Activated T-cell treated with anti-CD3 and anti-CD28 coated beads, Interleukin-2, amount 50 U/mL, for 72 hours (primary cell): ENCODE data around the gene VPS37D. TPM values are rescaled to one million over a fixed set of nuclear protein-coding genes. Genes with fewer than 3 reads are reported as not detected.
"Not testable (repeated sequence)": the region's sequence is repeated elsewhere in the genome, so short reads cannot be mapped to it uniquely, and the experiment has no call there.

Source experiments
- ATAC-seq, 2 donors: fragments of 150-1000 bp; cut with Tn5 transposase; replicated peaks in 1 of 2; 2 replicates each; pipeline ENCODE4 v1.10.0; 2021; ENCODE audit warnings: moderate library complexity in 2 of 2, mild to moderate bottlenecking in 1 of 2
- DNase-seq, 2 donors: peaks; one replicate each; pipeline ENCODE4 v3.0.0; 2021 to 2022; ENCODE audit warnings: mixed read lengths in 1 of 2
- H3K27ac Mint-ChIP-seq: one replicate; pipeline ENCODE4 v1.8.0; 2022; ENCODE audit warnings: mild to moderate bottlenecking, moderate library complexity, mixed read lengths
- H3K27me3 Mint-ChIP-seq: one replicate; pipeline ENCODE4 v1.8.0; 2022; ENCODE audit warnings: low read depth, mixed read lengths
- H3K36me3 Mint-ChIP-seq, 2 donors: one replicate each; pipeline ENCODE4 v1.8.0; 2022; ENCODE audit warnings: mixed read lengths in 2 of 2, mild to moderate bottlenecking in 1 of 2; ENCODE audit not compliant: insufficient read depth in 2 of 2
- H3K4me1 Mint-ChIP-seq: one replicate; pipeline ENCODE4 v1.8.0; 2022; ENCODE audit warnings: low read depth, mixed read lengths
- H3K4me3 Mint-ChIP-seq, 2 donors: one replicate each; pipeline ENCODE4 v1.8.0; 2022; ENCODE audit warnings: mild to moderate bottlenecking in 2 of 2, mixed read lengths in 2 of 2, moderate library complexity in 2 of 2
- H3K9me3 Mint-ChIP-seq, 2 donors: one replicate each; pipeline ENCODE4 v1.8.0; 2022; ENCODE audit warnings: mixed read lengths in 2 of 2
- total RNA-seq, 2 donors: library from RNA; stranded (reverse); gene quantifications; one replicate each; pipeline ENCODE4 v1.2.3, GENCODE V29; 2022

VPS37D gene
- total RNA-seq, 2 donors from 2014 or later, result 0.70 to 0.95 TPM

- H3K4me1 Mint-ChIP-seq, DNase-seq, H3K27ac Mint-ChIP-seq, H3K4me3 Mint-ChIP-seq, H3K27me3 Mint-ChIP-seq, ATAC-seq, H3K9me3 Mint-ChIP-seq: not testable (repeated sequence)
- peaks cover 5 to 11% of the 10 kb centered on the region in 2 donors for H3K36me3 Mint-ChIP-seq
Observed at GRCh38 chr7:73676062-73676461, 8.4 kb downstream of the VPS37D start.

- no peaks in the 10 kb centered on the region for H3K9me3 Mint-ChIP-seq
Observed at GRCh38 chr7:73678862-73679261, 11.2 kb downstream of the VPS37D start.

GRCh38 chr7:73679709-73680108 lies 12.1 kb downstream of the VPS37D start:
- H3K27ac Mint-ChIP-seq, result no peak overlapping the region
- H3K9me3 Mint-ChIP-seq, result no peaks in the 10 kb centered on the region
- H3K4me3 Mint-ChIP-seq, result no peak overlapping the region
- peaks cover 5 to 15% of the 10 kb centered on the region in 2 donors for H3K36me3 Mint-ChIP-seq
- DNase-seq (no peak), ATAC-seq (no peak)
- peaks cover 26% of the 10 kb centered on the region for H3K4me1 Mint-ChIP-seq
- no peaks in the 10 kb centered on the region for H3K27me3 Mint-ChIP-seq

More at GRCh38 chr7:73678862-73679261, 11.2 kb downstream of the VPS37D start:
- ATAC-seq (no peak), DNase-seq (no peak)
- peaks cover 23% of the 10 kb centered on the region for H3K4me1 Mint-ChIP-seq
- no peaks in the 10 kb centered on the region for H3K27me3 Mint-ChIP-seq
- peaks cover 5 to 15% of the 10 kb centered on the region in 2 donors for H3K36me3 Mint-ChIP-seq
- no peak overlapping the region for H3K4me3 Mint-ChIP-seq
- no peak overlapping the region for H3K27ac Mint-ChIP-seq

- ATAC-seq (no peak), DNase-seq (no peak)
- Mint-ChIP-seq H3K4me3 (peak overlapping the region in 1 of 2 donors; percentile 99), H3K27ac (no peak overlapping the region), H3K9me3 (no peaks in the 10 kb centered on the region), H3K4me1 (peaks cover 26% of the 10 kb centered on the region), H3K27me3 (no peaks in the 10 kb centered on the region), H3K36me3 (peaks cover 5 to 15% of the 10 kb centered on the region in 2 donors)
Observed at GRCh38 chr7:73680501-73680900, 12.9 kb downstream of the VPS37D start.

- ATAC-seq (no peak), DNase-seq (no peak)
- Mint-ChIP-seq H3K4me1 (peaks cover 26% of the 10 kb centered on the region), H3K36me3 (peaks cover 5 to 15% of the 10 kb centered on the region in 2 donors), H3K4me3 (peak overlapping the region; percentile 98 to 99), H3K27me3 (no peaks in the 10 kb centered on the region), H3K9me3 (no peaks in the 10 kb centered on the region), H3K27ac (no peak overlapping the region)
Observed at GRCh38 chr7:73681031-73681430, 13.4 kb downstream of the VPS37D start.

- H3K4me1 Mint-ChIP-seq, result peaks cover 26% of the 10 kb centered on the region
- no peaks in the 10 kb centered on the region for H3K27me3 Mint-ChIP-seq
- H3K9me3 Mint-ChIP-seq, result no peaks in the 10 kb centered on the region
- H3K36me3 Mint-ChIP-seq, result peaks cover 8 to 15% of the 10 kb centered on the region in 2 donors
- H3K4me3 Mint-ChIP-seq, result peak overlapping the region; percentile 98 to 99
- ATAC-seq (no peak), DNase-seq (no peak)
- H3K27ac Mint-ChIP-seq, result peak overlapping the region; percentile 88
Observed at GRCh38 chr7:73682745-73683055, 15.1 kb downstream of the VPS37D start.

- Mint-ChIP-seq H3K4me1 (peaks cover 28% of the 10 kb centered on the region), H3K27me3 (no peaks in the 10 kb centered on the region), H3K36me3 (peaks cover 5 to 10% of the 10 kb centered on the region in 2 donors)
Observed at GRCh38 chr7:73683056-73683787, 15.6 kb downstream of the VPS37D start, which contains the start of the genes BUD23 and DNAJC30. BUD23 (plus strand) TSS chr7:73683597; CDS start chr7:73683626, 29 bp downstream. DNAJC30 (minus strand) TSS chr7:73683453; CDS start chr7:73683423, 30 bp downstream.

GRCh38 chr7:73683788-73684693 lies 16.4 kb downstream of the VPS37D start:
- ATAC-seq, result peak in 1 of 2 donors; percentile 2
- no peak for DNase-seq
- Mint-ChIP-seq H3K27me3 (no peaks in the 10 kb centered on the region), H3K9me3 (no peaks in the 10 kb centered on the region), H3K36me3 (peaks cover 3 to 14% of the 10 kb centered on the region in 2 donors), H3K4me3 (peak overlapping the region; percentile 98 to 99), H3K4me1 (peaks cover 35% of the 10 kb centered on the region), H3K27ac (peak overlapping the region; percentile 98)

More at GRCh38 chr7:73683056-73683787, 15.6 kb downstream of the VPS37D start, which contains the start of the genes BUD23 and DNAJC30:
- Mint-ChIP-seq H3K4me3 (peak within 1 kb of the TSS; percentile 98 to 99), H3K27ac (peak within 1 kb of the TSS; percentile 98), H3K9me3 (no peaks in the 10 kb centered on the region)
- ATAC-seq (peak; percentile 96), DNase-seq (peak; percentile 93 to 94)

- Mint-ChIP-seq H3K36me3 (peaks cover 7 to 20% of the 10 kb centered on the region in 2 donors), H3K4me1 (peaks cover 45% of the 10 kb centered on the region), H3K27ac (no peak overlapping the region), H3K27me3 (no peaks in the 10 kb centered on the region), H3K9me3 (no peaks in the 10 kb centered on the region), H3K4me3 (peak overlapping the region in 1 of 2 donors; percentile 59)
- DNase-seq, result no peak
- no peak for ATAC-seq
Observed at GRCh38 chr7:73685311-73685710, 17.7 kb downstream of the VPS37D start.

- Mint-ChIP-seq H3K27me3 (no peaks in the 10 kb centered on the region), H3K4me1 (peaks cover 24% of the 10 kb centered on the region), H3K4me3 (no peak overlapping the region), H3K27ac (peak overlapping the region; percentile 9), H3K9me3 (no peaks in the 10 kb centered on the region), H3K36me3 (peaks cover 7 to 21% of the 10 kb centered on the region in 2 donors)
- ATAC-seq, result no peak
- no peak for DNase-seq
Observed at GRCh38 chr7:73688288-73688687, 20.7 kb downstream of the VPS37D start.

GRCh38 chr7:73690646-73691045 lies 23.0 kb downstream of the VPS37D start:
- H3K36me3 Mint-ChIP-seq, result peaks cover 11 to 25% of the 10 kb centered on the region in 2 donors
- no peak for DNase-seq
- no peak overlapping the region for H3K4me3 Mint-ChIP-seq

GRCh38 chr7:73696372-73696771 lies 28.7 kb downstream of the VPS37D start:
- H3K9me3 Mint-ChIP-seq, result no peaks in the 10 kb centered on the region
- no peaks in the 10 kb centered on the region for H3K4me1 Mint-ChIP-seq
- DNase-seq, result no peak
- no peaks in the 10 kb centered on the region for H3K27me3 Mint-ChIP-seq
- ATAC-seq, result no peak
- no peak overlapping the region for H3K4me3 Mint-ChIP-seq
- H3K36me3 Mint-ChIP-seq, result peaks cover 4 to 14% of the 10 kb centered on the region in 2 donors
- H3K27ac Mint-ChIP-seq, result no peak overlapping the region

More at GRCh38 chr7:73690646-73691045, 23.0 kb downstream of the VPS37D start:
- H3K27ac Mint-ChIP-seq, result no peak overlapping the region
- H3K4me1 Mint-ChIP-seq, result peaks cover 19% of the 10 kb centered on the region
- no peak for ATAC-seq
- H3K9me3 Mint-ChIP-seq, result no peaks in the 10 kb centered on the region
- no peaks in the 10 kb centered on the region for H3K27me3 Mint-ChIP-seq

- Mint-ChIP-seq H3K27me3 (no peaks in the 10 kb centered on the region), H3K4me1 (no peaks in the 10 kb centered on the region), H3K4me3 (no peak overlapping the region), H3K36me3 (peaks cover 4 to 13% of the 10 kb centered on the region in 2 donors), H3K27ac (no peak overlapping the region), H3K9me3 (no peaks in the 10 kb centered on the region)
- no peak for ATAC-seq
- DNase-seq, result no peak
Observed at GRCh38 chr7:73698410-73698809, 30.8 kb downstream of the VPS37D start.
